Upper lobe of left lung (tissue), 4 donors: ENCODE measurements around the gene VASN.

Source experiments
- CTCF ChIP-seq, 6 experiments: fragments of 450-650 bp in 4 of 6; fragments of 200-600 bp in 2 of 6; sonication (generic) in 2 of 6; IDR thresholded peaks; one replicate each; pipeline ENCODE4 v1.5.1; 2016 to 2019; ENCODE audit warnings: antibody characterized with exemption in 6 of 6
- POLR2A ChIP-seq, 4 donors: fragments of 450-650 bp; IDR thresholded peaks; one replicate each; pipeline ENCODE4 v1.5.1; 2016 to 2017; ENCODE audit warnings: antibody characterized with exemption in 4 of 4, mild to moderate bottlenecking in 2 of 4
- POLR2AphosphoS5 ChIP-seq, 2 donors: sonication (generic); formaldehyde crosslinking; IDR thresholded peaks; one replicate each; pipeline ENCODE4 v1.5.1; 2017; ENCODE audit warnings: antibody characterized with exemption in 2 of 2

- no peak for TF ChIP-seq CTCF (IDR thresholded peaks at IDR 0.05)
- TF ChIP-seq POLR2A (IDR thresholded peaks at IDR 0.05), result no peak
- no peak for TF ChIP-seq POLR2AphosphoS5 (IDR thresholded peaks at IDR 0.05)
Observed at GRCh38 chr16:4378161-4378666, 6.6 kb downstream of the VASN start.
